Esophagus muscularis mucosa (tissue), 4 donors: Measurements from ENCODE around the gene SHISA8. TPM values are rescaled to one million over a fixed set of nuclear protein-coding genes. Genes with fewer than 3 reads are reported as not detected.

Source experiments
- DNase-seq: peaks from one replicate; pipeline ENCODE4 v3.0.0-alpha.2; 2017; ENCODE audit errors: extremely low spot score
- H3K27ac ChIP-seq, 4 donors: fragments of 200-600 bp; sonication (generic); replicated peaks in 1 of 4; 1 replicate in 3 of 4; 2 replicates in 1 of 4; pipeline ENCODE4 v1.5.1; 2016 to 2019; ENCODE audit warnings: mild to moderate bottlenecking in 1 of 4
- H3K27me3 ChIP-seq, 4 donors: fragments of 200-600 bp; sonication (generic); one replicate each; pipeline versions ENCODE4 v1.5.1 to v1.6.0; 2016 to 2019
- H3K36me3 ChIP-seq, 4 donors: fragments of 200-600 bp; sonication (generic); one replicate each; pipeline ENCODE4 v1.5.1; 2016 to 2019
- H3K4me1 ChIP-seq, 4 donors: fragments of 200-600 bp; sonication (generic); one replicate each; pipeline ENCODE4 v1.5.1; 2016 to 2019
- H3K4me3 ChIP-seq, 4 donors: fragments of 200-600 bp; sonication (generic); 1 replicate in 2 of 4; 2 replicates in 2 of 4; pipeline ENCODE4 v1.5.1; 2016 to 2019; ENCODE audit warnings: mild to moderate bottlenecking in 4 of 4, moderate library complexity in 1 of 4
- H3K9me3 ChIP-seq, 4 donors: fragments of 200-600 bp; sonication (generic); 1 replicate in 3 of 4; 2 replicates in 1 of 4; pipeline ENCODE4 v1.5.1; 2016 to 2019
- CTCF ChIP-seq, 3 experiments: fragments of 200-600 bp in 2 of 3; fragments of 450-650 bp in 1 of 3; sonication (generic) in 2 of 3; IDR thresholded peaks; one replicate each; pipeline ENCODE4 v1.5.1; 2017 to 2019; ENCODE audit warnings: antibody characterized with exemption in 3 of 3, mild to moderate bottlenecking in 2 of 3, moderate library complexity in 1 of 3
- EP300 ChIP-seq: sonication (generic); formaldehyde crosslinking; IDR thresholded peaks from one replicate; pipeline ENCODE4 v1.6.1; 2017; ENCODE audit warnings: antibody characterized with exemption
- POLR2A ChIP-seq: fragments of 450-650 bp; IDR thresholded peaks from one replicate; pipeline ENCODE4 v1.6.1; 2017; ENCODE audit warnings: antibody characterized with exemption, moderate library complexity, mild to moderate bottlenecking, low read depth
- POLR2AphosphoS5 ChIP-seq, 2 donors: sonication (generic); formaldehyde crosslinking; IDR thresholded peaks; one replicate each; pipeline ENCODE4 v1.6.1; 2017; ENCODE audit warnings: antibody characterized with exemption in 2 of 2
- WGBS: methylation state at CpG from one replicate; pipeline ENCODE4 v1.1.5; 2018; 5-methylcytosine and 5-hydroxymethylcytosine counted together
- intact Hi-C: fragments of 100-400 bp; cut with DNase I; formaldehyde crosslinking; loops from one replicate; pipeline ENCODE4 v1.15.1; 2023
- small RNA-seq, 3 donors: library from RNA; depleted of rRNA; stranded (forward); fragments of <200 nt; gene quantifications; one replicate each; pipeline ENCODE3, GENCODE V24; 2016
- total RNA-seq, 4 donors: library from RNA; depleted of rRNA; stranded (reverse); fragments of >200 nt; gene quantifications; one replicate each; pipeline versions ENCODE4 v1.1.0 to v1.2.1, GENCODE V29; 2016

SHISA8 gene
- total RNA-seq, 4 donors from 2014 or later: 0.83 TPM; not detected in 3

- no peak for DNase-seq
- H3K27me3 ChIP-seq: no peaks in the 10 kb centered on the region
- no peak overlapping the region for H3K4me3 ChIP-seq
- intact Hi-C loops: no loop called here
- TF ChIP-seq EP300 (no peak), POLR2A (no peak), POLR2AphosphoS5 (IDR thresholded peaks at IDR 0.05) (no peak), CTCF (IDR thresholded peaks at IDR 0.05) (no peak)
- H3K36me3 ChIP-seq: peaks cover 5 to 9% (median 7%) of the 10 kb centered on the region in 4 donors
- H3K4me1 ChIP-seq: peaks cover 25 to 77% (median 63%) of the 10 kb centered on the region in 4 donors
- peak overlapping the region; percentile 70 to 81 (median 77) for H3K27ac ChIP-seq
- no peaks in the 10 kb centered on the region for H3K9me3 ChIP-seq
- WGBS: 44% methylated on average over 4 of the region's 4 CpGs
These were observed 52.7 kb downstream of the SHISA8 start for GRCh38 chr22:41862160-41862529.

Small RNA genes lying within 50 kb of the gene (small RNA-seq; reads per million reads assigned to genes)
- 0 to 1.2 (median 0) reads per million in 3 donors for gene MIR33A

Other genes with a start within 250 kb of the SHISA8 start
- gene SNU13, start 226.2 kb downstream of the SHISA8 start, total RNA-seq: 100 to 1,000 TPM in 2 of 4 donors, 10 to 100 TPM in 2; 79.7 to 115 (median 93.3) TPM
- 1 to 10 TPM in 1 of 4 donors, under 1 TPM in 3; 0.39 to 1.3 (median 0.44) TPM for gene MEI1, start 215.6 kb downstream of the SHISA8 start, total RNA-seq
- gene CCDC134, start 114.4 kb downstream of the SHISA8 start, total RNA-seq: 10 to 100 TPM in 1 of 4 donors, 1 to 10 TPM in 3; 7.0 to 10.8 (median 8.7) TPM
- 10 to 100 TPM; 56.4 to 97.7 (median 57.2) TPM for gene SREBF2, start 82.0 kb downstream of the SHISA8 start, total RNA-seq
- under 1 TPM in 2 of 4 donors, not detected in 2; 0.17 to 0.33 TPM for gene TNFRSF13C, start 11.7 kb upstream of the SHISA8 start, total RNA-seq
- gene CENPM, start 32.1 kb upstream of the SHISA8 start, total RNA-seq: not detected
- under 1 TPM; under 0.01 to 0.50 (median 0.36) TPM for gene SEPTIN3, start 54.4 kb upstream of the SHISA8 start, total RNA-seq
- 1 to 10 TPM in 1 of 4 donors, under 1 TPM in 2, not detected in 1; 0.33 to 1.0 (median 0.45) TPM for gene WBP2NL, start 83.7 kb upstream of the SHISA8 start, total RNA-seq
- gene NAGA, start 155.7 kb upstream of the SHISA8 start, total RNA-seq: 10 to 100 TPM; 26.2 to 40.9 (median 33.7) TPM
- 10 to 100 TPM; 16.6 to 34.6 (median 25.4) TPM for gene PHETA2, start 159.2 kb upstream of the SHISA8 start, total RNA-seq
- gene SMDT1, start 164.6 kb upstream of the SHISA8 start, total RNA-seq: 10 to 100 TPM; 18.9 to 32.7 (median 22.1) TPM
- 10 to 100 TPM; 54.0 to 90.9 (median 75.8) TPM for gene NDUFA6, start 175.7 kb upstream of the SHISA8 start, total RNA-seq
- gene CYP2D6, start 215.7 kb upstream of the SHISA8 start, total RNA-seq: under 1 TPM in 2 of 4 donors, not detected in 2; 0.42 to 0.52 TPM